Hepatic stellate cell (primary cell): ENCODE results near the gene SCGB3A2.
A peak's percentile ranks its signal among the peaks of the same experiment; 100 is the strongest.
"Not testable (repeated sequence)": the region's sequence is repeated elsewhere in the genome, so short reads cannot be mapped to it uniquely, and the experiment has no call there.

Source experiments
- DNase-seq: peaks from one replicate; pipeline ENCODE4 v3.0.0; 2011; ENCODE audit warnings: low spot score

The SCGB3A2 gene

GRCh38 chr5:147863454-147864158 lies 14.9 kb upstream of the SCGB3A2 start:
- DNase-seq: no peak

DNA sequence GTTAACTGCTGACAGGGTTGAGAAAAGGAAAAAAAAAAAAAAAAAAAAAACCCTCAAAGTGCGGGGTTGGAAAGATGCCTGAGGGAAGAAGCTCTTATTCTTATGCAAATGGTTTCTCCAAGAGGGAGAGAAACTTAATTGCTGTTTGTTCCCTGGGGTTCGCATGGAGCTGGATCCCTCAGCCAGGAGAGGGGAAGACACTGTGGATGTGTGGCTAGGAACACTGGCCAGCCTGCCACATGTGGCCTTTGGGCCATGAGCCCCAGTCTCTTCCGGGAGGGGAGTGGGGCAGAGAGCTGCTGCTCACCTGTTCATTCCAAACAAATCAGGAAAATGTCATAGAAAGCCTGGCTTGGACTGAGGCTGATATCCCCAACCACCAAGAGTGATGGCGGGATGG lies 9.4 kb upstream of the SCGB3A2 start:
- no peak for DNase-seq

DNA sequence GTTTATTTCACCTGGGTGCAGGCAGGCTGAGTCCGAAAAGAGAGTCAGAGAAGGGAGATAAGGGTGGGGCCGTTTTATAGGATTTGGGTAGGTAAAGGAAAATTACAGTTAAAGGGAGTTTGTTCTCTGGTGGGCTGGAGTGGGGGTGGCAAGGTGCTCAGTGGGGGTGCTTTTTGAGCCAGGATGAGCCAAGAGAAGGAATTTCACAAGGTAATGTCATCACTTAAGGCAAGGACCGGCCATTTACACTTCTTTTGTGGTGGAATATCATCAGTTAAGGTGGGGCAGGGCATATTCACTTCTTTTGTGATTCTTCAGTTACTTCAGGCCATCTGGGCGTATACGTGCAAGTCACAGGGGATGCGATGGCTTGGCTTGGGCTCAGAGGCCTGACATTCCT lies 8.6 kb upstream of the SCGB3A2 start:
- not testable (repeated sequence) for DNase-seq

DNA sequence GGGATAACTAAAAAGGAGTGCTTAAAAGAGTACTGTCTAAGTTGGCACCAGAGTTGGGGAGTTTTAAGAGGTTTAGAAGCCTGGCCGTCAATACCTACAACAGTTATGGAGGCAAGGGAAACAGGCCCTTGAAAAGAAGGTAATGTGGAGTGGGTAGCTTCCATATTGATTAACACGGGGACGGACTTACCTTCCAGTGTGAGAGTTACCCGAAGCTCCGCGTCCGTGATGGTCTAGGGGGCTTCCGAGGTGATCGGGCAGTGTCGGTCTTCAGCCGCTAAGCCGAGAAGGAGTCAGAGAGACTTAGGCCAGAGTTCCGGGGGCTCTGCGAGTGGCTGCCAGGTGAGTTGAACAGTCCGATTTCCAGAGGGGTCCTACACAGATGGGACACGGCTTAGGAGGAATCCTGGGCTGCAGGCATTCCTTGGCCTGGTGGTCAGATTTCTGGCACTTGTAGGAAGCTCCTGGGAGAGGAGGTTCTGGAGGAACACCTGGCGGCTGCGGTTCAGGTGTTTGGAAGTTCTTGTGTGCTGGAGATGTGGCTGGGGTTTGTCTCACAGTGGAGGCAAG lies 6.4 kb upstream of the SCGB3A2 start:
- DNase-seq: not testable (repeated sequence)

DNA sequence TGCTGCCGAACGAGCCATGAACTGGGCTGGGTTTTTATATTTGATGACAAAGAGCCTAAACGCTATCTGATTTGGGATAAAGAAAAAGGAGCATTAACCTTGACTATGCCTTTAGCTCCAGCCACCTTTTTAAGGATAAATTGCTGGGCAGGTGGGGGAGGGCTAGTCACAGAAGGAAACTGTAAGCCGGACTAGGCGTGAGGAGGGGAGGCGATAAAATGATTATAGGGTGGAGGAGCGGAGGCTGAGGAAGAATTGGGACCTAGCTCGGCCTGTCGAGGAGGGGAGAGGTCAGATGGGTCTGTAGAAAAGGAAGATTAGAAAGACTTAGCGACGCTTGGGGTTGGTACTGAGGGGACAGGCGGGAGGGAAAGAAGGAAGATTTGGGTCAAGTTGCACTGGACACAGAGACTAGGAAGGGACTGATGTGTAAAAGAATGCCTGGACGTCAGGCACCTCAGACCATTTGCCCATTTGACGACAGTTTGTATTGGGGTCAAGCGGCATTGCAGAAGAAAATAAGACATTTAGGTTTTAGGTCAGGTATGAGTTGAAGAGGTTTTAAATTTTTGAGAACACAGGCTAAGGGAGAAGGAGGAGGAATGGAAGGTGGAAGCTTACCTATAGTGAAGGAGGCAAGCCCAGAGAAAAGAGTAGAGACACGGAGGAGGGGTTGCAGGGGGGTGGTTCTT lies 5.6 kb upstream of the SCGB3A2 start:
- DNase-seq: not testable (repeated sequence)

GRCh38 chr5:147874118-147874875 lies 4.2 kb upstream of the SCGB3A2 start:
- DNase-seq: not testable (repeated sequence)

DNA sequence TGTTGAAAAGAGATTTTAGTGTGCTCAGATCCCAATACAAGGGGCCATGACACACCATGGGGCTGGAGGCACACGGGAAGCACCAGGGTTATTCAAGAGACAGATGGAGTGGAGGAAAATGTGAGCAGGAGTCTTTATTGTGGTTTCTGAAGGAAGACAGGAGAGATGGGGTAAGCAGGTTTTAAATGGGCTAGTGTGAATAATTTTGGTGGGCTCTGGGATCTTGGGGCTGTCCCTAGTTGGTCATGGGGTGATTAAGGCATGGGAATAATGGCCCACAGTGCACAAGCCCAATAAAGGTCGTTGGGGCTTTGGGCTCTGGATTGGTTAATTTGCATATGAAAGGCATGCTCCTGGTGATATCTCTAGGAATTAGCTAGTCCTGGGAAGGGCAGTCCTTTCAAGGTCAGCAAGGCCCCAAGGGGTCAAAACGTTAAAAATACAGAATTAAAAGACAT lies 3.6 kb upstream of the SCGB3A2 start:
- DNase-seq: no peak

DNA sequence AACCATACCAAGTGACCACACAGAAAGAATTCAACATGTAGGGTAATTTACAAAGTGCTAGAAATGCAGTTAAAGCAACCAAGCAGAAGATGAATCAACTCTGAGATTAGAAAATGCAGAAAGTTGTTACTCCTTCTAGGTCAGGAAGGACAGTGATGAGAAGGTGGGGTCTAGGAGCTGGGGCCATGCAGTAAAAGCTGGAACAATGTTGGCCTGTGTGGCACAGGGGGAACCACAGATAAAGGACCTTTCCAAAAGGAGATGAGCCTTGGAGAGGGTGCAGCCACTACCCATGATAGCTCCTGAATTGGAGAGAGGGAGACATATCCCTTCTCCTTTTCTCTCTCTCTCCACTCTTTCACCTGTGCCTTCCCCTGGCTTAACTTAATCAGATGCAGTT lies 2.4 kb upstream of the SCGB3A2 start:
- no peak for DNase-seq

- no peak for DNase-seq
These were observed 1.9 kb upstream of the SCGB3A2 start for GRCh38 chr5:147876626-147877025.

DNA sequence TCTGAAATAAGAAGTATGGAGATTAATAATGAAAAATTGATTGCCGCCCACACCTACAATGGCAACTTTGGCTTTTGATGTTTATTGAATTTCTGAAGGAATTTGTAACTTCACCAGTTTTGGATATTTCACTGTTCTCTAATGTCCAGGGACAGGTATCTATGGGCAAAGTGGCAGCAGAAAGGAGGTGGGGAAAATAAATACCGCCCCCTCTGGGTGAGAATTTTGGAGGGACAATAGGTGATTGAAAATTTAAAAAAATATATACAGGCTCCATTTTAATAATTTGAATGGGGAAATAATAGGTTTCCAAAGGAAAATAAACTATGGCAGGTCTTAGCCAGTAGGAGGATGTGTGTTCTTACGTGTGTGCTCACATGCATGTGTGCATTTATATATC lies 1.3 kb downstream of the SCGB3A2 start:
- DNase-seq: no peak

DNA sequence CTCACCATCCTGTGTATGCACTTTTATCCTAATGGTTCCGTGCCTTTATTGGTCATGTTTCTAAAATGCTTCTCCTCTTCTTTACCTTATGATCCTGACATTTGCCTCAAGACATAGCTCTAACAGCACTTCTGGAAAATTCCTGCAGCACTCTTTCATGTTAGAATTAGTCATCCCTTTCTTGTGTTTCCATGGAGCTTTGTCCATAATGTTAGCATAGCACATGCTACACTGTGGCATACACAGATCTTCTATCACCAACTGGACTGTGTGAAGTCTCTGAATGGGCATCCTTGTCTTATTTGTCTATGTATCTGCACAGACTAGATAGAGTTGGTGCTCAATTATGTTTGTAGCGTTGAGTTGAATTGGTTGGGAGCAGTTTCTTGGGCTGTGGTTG lies 2.0 kb downstream of the SCGB3A2 start:
- DNase-seq: no peak

DNA sequence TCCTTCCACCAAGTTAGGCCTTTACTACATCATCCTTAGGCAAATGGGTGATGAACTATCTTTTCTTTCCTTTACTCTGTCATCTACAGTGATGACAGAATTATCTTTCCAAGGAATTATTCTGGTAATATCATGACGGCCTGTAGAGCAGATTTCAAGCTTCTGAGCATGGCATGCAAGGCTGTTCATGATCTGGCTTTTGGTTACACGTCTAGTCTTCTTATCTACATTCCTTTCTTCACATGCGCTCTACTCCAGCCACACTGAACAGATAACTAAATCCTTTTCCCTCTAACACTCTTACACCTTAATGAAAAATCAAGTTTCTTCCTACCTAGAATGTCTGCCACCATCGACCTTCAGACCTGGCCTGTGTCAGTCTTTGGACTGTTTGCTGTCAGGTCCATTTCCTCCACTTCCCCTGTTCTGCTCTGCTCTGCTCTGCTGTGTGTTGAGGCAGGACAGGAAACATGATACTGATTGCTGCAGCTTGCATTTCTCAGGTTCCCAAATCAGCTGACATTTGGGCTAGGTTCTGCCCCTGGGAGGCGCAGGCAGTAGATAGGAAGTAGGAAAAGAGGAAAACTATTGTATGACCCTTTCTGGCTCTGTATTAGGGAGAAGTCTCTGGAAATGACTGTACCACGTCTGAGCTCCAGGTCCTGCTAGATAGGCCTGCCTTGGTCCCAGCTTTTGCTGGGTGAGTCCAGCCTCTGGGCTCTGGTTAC lies 4.2 kb downstream of the SCGB3A2 start:
- DNase-seq: no peak

DNA sequence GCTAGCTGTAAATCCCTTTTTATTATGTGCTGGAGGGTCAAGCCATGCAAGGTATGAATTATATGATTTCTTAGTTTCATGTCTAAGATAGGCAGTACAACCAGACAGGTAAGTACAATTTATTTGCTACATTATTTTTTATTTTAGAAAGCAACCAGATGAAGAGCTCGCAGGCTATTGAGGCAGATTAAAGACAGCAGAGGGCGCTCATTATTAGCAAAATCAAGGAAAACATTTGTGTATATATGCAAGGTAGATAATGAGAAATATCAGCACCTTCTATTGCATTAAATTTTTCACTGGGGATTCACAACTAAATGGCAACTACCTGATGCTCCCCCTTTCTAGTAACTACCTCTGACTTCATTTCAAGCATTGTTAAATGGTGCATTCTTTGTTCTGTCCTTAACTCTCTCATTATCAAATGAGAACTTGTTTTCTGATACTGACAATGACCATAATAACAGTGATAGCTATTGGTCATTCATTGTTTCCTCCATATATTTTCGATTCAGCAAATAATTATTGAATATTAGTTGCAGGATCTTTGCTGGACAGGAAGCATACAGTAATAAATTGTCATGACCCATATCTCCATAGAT lies 8.6 kb downstream of the SCGB3A2 start:
- no peak for DNase-seq

GRCh38 chr5:147887930-147888329 lies 9.4 kb downstream of the SCGB3A2 start:
- no peak for DNase-seq

DNA sequence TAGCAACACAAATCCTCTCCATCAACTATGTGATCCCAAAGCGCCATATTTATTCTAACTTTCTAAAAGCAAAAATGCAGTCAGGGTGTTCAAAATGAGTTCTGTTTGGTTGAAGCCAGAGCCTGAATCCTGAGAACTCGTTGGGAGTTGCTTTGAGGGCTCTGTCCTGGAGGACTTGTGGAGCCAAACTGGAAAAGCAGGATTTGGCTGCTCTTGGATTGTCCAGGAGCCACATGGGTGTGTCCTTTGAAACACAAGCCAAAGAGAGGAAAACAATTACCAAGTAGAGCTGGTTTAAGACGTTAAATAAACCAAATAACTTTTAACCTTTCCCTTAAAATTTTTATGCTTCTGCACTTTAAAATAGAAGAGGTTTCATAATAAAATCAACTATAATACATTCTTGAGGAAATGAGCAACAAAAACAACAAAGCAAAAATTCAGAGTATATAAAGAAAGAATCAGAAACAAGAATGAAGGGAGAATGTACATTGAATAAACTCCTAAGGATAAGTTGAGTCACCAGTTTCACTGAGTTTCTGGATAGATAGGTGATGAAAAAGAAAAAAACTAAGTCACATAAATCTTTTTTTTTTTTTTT lies 14.3 kb downstream of the SCGB3A2 start:
- peak; percentile 7 for DNase-seq

DNA sequence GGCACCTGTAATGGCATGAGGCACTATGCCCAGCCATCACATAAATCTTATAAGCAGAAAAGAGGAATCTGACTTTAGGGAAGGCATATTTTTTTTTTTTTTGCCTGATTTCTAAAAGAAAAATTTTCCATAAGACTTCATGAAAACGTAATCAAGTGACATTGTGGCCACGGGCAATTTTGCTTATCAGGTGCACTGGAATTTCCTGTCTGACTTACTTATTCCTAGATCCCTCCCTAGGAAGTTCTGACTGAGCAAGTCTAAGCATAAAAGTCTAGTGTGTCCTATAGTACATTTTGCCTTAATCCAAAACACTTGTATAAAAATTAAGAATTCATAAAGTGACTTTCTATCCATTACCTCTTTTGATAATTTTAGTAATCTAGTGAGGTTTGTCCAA lies 15.3 kb downstream of the SCGB3A2 start:
- DNase-seq: no peak

DNA sequence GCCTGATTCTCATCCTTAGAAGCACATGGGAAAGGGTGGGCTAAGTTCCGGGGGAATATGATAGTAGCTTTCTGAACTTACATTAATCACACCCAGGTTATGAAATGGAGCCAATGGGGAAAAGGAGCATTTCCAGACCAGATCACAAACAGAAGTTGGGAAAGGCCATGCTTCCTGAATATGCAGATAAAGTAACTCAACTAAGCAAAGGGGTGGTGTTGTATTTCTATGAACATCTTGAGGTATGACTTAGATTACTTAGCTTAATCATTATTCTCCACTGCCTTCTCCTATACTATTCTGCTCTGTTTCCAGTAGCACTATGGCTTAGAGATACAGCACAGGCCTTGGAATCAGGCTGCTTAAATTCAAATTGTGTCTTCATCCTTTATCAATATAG lies 17.4 kb downstream of the SCGB3A2 start:
- DNase-seq: no peak

- DNase-seq: no peak
These were observed 20.4 kb downstream of the SCGB3A2 start for GRCh38 chr5:147898875-147899401.

DNA sequence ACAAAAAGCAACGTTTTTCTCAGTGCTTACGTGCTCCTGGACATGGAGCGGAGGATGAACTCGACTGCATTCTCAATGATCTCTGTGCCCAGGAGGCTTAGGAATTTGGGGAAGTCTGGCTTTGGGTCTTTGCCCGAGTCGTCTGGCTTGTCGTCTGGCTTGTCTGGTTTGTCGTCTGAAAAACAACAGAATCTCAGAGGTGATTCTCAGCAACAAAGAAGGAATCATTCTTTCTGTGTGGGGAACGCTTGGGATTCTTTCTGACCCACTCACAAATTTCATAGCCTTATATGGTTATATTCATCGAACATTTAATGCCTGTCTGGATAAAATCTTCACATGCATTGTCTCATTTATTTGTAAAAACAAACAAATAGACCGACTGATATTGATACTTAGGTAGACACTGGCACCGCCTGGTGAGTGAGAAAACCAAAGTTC lies 23.1 kb downstream of the SCGB3A2 start:
- no peak for DNase-seq

DNA sequence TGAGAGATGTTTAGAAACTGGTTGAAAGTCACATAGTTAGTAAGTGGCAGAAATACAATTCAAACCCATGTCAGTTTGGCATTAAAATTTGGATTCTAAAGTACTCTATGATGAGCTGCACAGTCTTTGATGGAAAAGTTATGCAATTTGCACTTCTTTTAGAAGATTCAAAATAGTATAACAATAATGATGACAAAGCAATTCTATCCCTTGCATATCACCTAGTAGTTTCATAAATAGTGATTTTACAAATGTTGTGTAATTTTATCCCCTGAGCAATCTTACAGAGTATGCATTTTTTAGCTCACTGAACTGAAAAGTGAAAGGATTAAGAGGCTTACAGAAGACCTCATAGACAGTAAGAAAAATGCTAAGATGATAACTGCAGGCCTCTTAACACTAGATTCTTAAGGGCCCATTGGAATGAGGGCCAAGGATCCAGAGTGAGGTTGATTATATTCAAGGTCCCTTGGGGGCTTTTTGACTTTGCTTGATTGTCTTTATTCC lies 24.2 kb downstream of the SCGB3A2 start:
- DNase-seq: no peak

DNA sequence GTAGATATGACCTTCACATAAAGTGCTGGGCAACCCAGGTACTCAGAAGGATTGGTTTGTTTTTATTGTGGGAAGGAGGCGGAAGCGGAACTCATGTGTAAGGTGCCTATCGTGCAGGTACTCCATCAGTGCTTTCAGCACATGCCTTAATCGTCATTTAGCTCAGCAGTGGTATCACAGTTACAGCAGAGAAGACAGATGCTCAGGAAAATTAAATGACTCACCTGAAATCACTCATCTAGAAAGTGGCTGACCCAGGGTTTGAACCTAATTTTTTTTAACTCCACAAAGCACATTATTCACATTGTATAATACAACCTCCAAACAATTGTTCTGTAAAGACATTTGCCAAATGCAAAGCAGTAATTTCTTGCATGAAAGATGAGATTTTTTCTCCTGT lies 25.6 kb downstream of the SCGB3A2 start:
- no peak for DNase-seq
